Loucy (cell line): ENCODE data around the gene SLC25A21.

Source experiments
- H2AFZ ChIP-seq: fragments of 200-600 bp; sonication (generic); 2 replicates; pipeline ENCODE4 v1.6.0; 2016; ENCODE audit warnings: antibody characterized with exemption, mild to moderate bottlenecking, low read length, moderate library complexity
- H3F3A ChIP-seq: fragments of 200-600 bp; 2 replicates; pipeline ENCODE4 v1.6.0; 2016; ENCODE audit warnings: antibody characterized with exemption, low read depth, mild to moderate bottlenecking
- H3K27me3 ChIP-seq: fragments of 200-600 bp; sonication (generic); 2 replicates; pipeline ENCODE4 v1.6.1; 2014; ENCODE audit warnings: low read length, mild to moderate bottlenecking; ENCODE audit not compliant: insufficient read depth, poor library complexity, severe bottlenecking
- H3K36me3 ChIP-seq: fragments of 200-600 bp; sonication (generic); 2 replicates; pipeline ENCODE4 v1.6.1; 2016; ENCODE audit warnings: low read length; ENCODE audit not compliant: insufficient read depth
- H3K4me1 ChIP-seq: fragments of 200-600 bp; sonication (generic); 2 replicates; pipeline ENCODE4 v1.5.1; 2014; ENCODE audit warnings: low read length, mild to moderate bottlenecking; ENCODE audit not compliant: insufficient read depth, poor library complexity, severe bottlenecking
- H3K4me2 ChIP-seq: fragments of 200-600 bp; sonication (generic); 2 replicates; pipeline ENCODE4 v1.6.0; 2014; ENCODE audit warnings: antibody characterized with exemption, low read length, low read depth, mild to moderate bottlenecking; ENCODE audit not compliant: poor library complexity, severe bottlenecking
- H3K4me3 ChIP-seq: fragments of 200-600 bp; sonication (generic); 2 replicates; pipeline ENCODE4 v1.5.1; 2014; ENCODE audit warnings: low read length, mild to moderate bottlenecking, mixed read lengths; ENCODE audit not compliant: poor library complexity, severe bottlenecking
- H3K79me2 ChIP-seq: fragments of 200-600 bp; sonication (generic); 2 replicates; pipeline ENCODE4 v1.6.1; 2014; ENCODE audit warnings: low read length; ENCODE audit not compliant: insufficient read depth
- H3K9ac ChIP-seq: fragments of 200-600 bp; sonication (generic); 2 replicates; pipeline ENCODE4 v1.6.0; 2014; ENCODE audit warnings: mild to moderate bottlenecking, low read depth, low read length, moderate library complexity; ENCODE audit not compliant: poor library complexity, severe bottlenecking
- H3K9me2 ChIP-seq: fragments of 200-600 bp; sonication (generic); replicated peaks from 2 replicates; pipeline ENCODE4 v1.6.1; 2016; ENCODE audit warnings: low read depth, low read length, mixed read lengths
- H3K9me3 ChIP-seq: fragments of 200-600 bp; sonication (generic); 2 replicates; pipeline ENCODE4 v1.6.1; 2014; ENCODE audit warnings: mild to moderate bottlenecking, antibody characterized with exemption, low read length, low read depth; ENCODE audit not compliant: insufficient read depth
- H4K20me1 ChIP-seq: fragments of 200-600 bp; sonication (generic); 2 replicates; pipeline ENCODE4 v1.6.0; 2014; ENCODE audit warnings: antibody characterized with exemption, low read length, mild to moderate bottlenecking; ENCODE audit not compliant: insufficient read depth, poor library complexity, severe bottlenecking
- EZH2phosphoT487 ChIP-seq: fragments of 200-600 bp; IDR thresholded peaks from 2 replicates; pipeline ENCODE4 v1.6.1; 2018; ENCODE audit warnings: antibody characterized with exemption, mild to moderate bottlenecking, moderate library complexity, borderline replicate concordance
- TF ChIP-seq, protein P1 (sequence below): fragments of 200-600 bp; sonication (generic); conservative IDR thresholded peaks from 2 replicates; pipeline ENCODE4 v1.5.1; 2014; ENCODE audit warnings: mild to moderate bottlenecking, antibody characterized with exemption, low read length

SLC25A21 gene

DNA sequence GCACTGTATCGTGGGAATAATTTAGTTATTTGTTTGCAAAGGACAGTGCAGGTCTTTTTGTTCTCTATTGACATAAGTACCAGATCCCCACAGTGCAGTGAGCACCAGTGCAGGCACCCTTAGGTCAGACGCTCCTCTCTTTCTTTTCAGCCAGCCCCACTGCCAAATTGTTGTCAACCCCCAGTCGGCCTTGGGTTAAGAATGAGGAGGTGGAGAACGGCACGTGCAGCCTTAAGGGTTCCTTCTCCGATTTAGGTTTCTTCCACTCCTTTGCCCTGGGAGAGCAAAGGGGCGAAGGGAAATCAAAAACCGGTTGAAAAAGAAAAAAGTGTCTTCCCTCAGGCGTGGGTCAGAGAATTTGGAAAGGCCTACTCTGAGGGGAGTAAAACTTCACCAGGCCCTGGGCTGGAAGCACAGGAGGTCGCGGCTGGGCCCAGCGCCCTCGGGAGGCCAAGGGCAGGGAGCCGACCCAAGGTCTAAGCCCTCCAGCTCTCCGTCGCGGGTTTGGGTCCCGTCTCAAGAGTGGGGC is 506.5 kb downstream of the SLC25A21 start:
- no peak for TF ChIP-seq EZH2phosphoT487
- TF ChIP-seq, protein P1, sequence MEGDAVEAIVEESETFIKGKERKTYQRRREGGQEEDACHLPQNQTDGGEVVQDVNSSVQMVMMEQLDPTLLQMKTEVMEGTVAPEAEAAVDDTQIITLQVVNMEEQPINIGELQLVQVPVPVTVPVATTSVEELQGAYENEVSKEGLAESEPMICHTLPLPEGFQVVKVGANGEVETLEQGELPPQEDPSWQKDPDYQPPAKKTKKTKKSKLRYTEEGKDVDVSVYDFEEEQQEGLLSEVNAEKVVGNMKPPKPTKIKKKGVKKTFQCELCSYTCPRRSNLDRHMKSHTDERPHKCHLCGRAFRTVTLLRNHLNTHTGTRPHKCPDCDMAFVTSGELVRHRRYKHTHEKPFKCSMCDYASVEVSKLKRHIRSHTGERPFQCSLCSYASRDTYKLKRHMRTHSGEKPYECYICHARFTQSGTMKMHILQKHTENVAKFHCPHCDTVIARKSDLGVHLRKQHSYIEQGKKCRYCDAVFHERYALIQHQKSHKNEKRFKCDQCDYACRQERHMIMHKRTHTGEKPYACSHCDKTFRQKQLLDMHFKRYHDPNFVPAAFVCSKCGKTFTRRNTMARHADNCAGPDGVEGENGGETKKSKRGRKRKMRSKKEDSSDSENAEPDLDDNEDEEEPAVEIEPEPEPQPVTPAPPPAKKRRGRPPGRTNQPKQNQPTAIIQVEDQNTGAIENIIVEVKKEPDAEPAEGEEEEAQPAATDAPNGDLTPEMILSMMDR, result no peak
- Histone ChIP-seq H3K36me3 (no peaks in the 10 kb centered on the region), H3K9me3 (no peaks in the 10 kb centered on the region), H3K9ac (no peak overlapping the region), H3K4me3 (no peak overlapping the region), H2AFZ (no peak overlapping the region), H3F3A (no peaks in the 10 kb centered on the region), H3K9me2 (no peaks in the 10 kb centered on the region), H3K4me1 (no peaks in the 10 kb centered on the region), H3K79me2 (no peaks in the 10 kb centered on the region), H3K4me2 (no peak overlapping the region), H3K27me3 (no peaks in the 10 kb centered on the region), H4K20me1 (no peaks in the 10 kb centered on the region)

DNA sequence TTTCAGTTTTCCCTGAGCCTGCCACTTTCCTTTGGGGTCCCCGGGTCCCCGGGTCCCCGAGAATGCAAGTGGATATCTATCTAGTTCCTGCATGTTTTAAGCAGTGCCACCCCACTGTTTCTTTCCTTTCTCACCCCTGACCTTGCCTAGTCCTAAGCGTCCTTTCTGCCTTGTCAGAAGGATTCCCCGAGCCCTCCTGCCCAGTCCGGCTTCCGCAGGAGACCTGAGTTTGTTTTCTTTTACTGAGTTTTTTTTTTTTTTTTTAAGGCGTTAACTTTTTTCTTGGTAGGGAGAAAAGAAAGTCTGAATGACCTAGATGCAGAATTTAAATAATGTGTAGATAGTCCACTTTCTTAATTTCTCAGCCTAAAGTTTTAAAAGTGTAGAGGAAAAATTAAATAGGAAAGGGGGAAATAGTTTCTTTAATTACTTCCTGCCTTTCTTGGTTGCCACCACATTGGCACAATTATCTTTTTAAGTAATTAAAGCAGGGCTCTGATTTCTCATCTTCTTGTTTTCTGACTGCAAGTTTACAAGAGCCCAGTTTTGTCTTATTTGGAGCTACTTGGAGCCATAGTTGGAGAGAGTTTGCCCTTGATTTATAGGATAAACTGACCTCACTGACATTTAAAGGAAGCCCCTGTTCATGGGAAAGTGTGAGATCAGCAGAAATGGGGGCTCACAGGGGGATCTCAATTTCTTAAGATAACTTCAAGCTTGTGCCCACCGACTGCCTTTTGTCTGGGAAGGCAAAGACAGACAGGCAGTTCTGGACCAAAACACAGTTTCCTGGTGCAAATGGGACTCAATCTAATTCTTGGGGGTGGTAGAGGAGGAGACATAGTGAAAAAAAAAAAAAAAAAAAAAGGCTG is 507.8 kb downstream of the SLC25A21 start:
- Histone ChIP-seq H4K20me1 (no peaks in the 10 kb centered on the region), H3K4me1 (no peaks in the 10 kb centered on the region), H3K79me2 (no peaks in the 10 kb centered on the region), H3K9me3 (no peaks in the 10 kb centered on the region), H2AFZ (no peak overlapping the region), H3K27me3 (no peaks in the 10 kb centered on the region), H3F3A (no peaks in the 10 kb centered on the region), H3K4me2 (no peak overlapping the region), H3K9me2 (no peaks in the 10 kb centered on the region), H3K9ac (no peak overlapping the region), H3K36me3 (no peaks in the 10 kb centered on the region), H3K4me3 (no peak overlapping the region)
- TF ChIP-seq EZH2phosphoT487, result no peak
- TF ChIP-seq, protein P1, result no peak

DNA sequence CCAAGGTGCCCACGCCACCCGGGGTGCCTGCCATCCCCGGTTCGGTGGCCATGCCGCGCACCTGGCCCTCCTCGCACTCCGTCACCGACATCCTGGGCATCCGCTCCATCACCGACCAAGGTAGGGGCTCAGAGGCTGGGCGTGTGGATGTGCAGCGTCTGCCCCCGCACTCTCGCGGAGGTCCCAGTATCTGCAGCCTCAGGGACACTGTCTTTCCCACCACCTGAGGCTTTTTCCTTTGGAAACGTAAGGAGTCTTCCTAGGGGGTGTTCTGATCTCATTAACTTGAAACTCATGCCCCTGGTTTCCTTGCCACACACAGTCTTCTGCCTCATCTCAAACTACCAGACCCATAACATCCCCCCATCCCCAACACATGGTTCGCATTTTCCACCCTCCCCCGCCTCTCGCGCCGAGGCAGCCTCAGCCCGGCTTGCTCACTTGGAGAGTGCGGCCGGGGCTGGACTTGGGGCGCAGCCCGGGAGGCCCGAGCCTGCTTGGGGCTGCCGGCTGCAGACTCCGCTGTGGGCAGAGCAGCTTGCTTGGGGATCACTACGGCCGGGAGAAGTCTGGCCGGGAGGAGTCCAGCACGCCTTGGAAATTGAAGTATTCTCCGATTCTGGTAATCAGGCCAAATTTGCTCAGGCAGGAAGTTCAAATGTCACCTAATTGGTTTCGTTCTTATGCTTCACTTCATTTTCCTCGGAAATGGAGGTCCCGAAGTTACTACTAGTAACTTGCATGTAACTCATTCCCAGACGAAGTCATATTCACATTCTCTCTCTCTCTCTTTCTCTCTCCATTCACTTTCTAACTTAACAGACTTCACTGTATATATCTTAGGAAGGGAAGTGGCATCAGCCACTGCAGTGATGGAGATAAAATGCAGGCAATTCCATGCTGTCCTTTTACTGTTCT is 508.7 kb downstream of the SLC25A21 start:
- H3K27me3 ChIP-seq, result no peaks in the 10 kb centered on the region
- H3K4me1 ChIP-seq, result no peaks in the 10 kb centered on the region
- H3K4me2 ChIP-seq, result no peak overlapping the region

More for the DNA sequence above, 508.7 kb downstream of the SLC25A21 start:
- no peaks in the 10 kb centered on the region for H4K20me1 ChIP-seq
- no peaks in the 10 kb centered on the region for H3F3A ChIP-seq
- H3K79me2 ChIP-seq, result no peaks in the 10 kb centered on the region
- no peaks in the 10 kb centered on the region for H3K9me2 ChIP-seq
- H3K9ac ChIP-seq, result no peak overlapping the region
- H3K9me3 ChIP-seq, result no peaks in the 10 kb centered on the region
- no peaks in the 10 kb centered on the region for H3K36me3 ChIP-seq
- no peak overlapping the region for H3K4me3 ChIP-seq
- no peak overlapping the region for H2AFZ ChIP-seq
- no peak for TF ChIP-seq EZH2phosphoT487
- TF ChIP-seq, protein P1, result no peak
